GM19043 (cell line): ENCODE measurements around the gene ZCCHC14.
"Not testable (repeated sequence)": the region's sequence is repeated elsewhere in the genome, so short reads cannot be mapped to it uniquely, and the experiment has no call there.

Experiments used
- ATAC-seq: cut with Tn5 transposase; IDR thresholded peaks from one replicate; pipeline ENCODE4 v1.9.1; 2021; ENCODE audit warnings: low read depth; ENCODE audit not compliant: unreplicated experiment

The ZCCHC14 gene

GRCh38 chr16:87482670-87483069, 10.2 kb downstream of the ZCCHC14 start:
- ATAC-seq = not testable (repeated sequence)

- ATAC-seq = no peak
Observed at GRCh38 chr16:87482266-87482665, 10.6 kb downstream of the ZCCHC14 start.

- not testable (repeated sequence) for ATAC-seq
Observed at GRCh38 chr16:87481711-87482110, 11.1 kb downstream of the ZCCHC14 start.

GRCh38 chr16:87477209-87477981, 15.4 kb downstream of the ZCCHC14 start:
- not testable (repeated sequence) for ATAC-seq

GRCh38 chr16:87474566-87474996, 18.2 kb downstream of the ZCCHC14 start:
- no peak for ATAC-seq

- no peak for ATAC-seq
Observed at GRCh38 chr16:87474017-87474416, 18.8 kb downstream of the ZCCHC14 start.

GRCh38 chr16:87472935-87473334, 19.9 kb downstream of the ZCCHC14 start:
- no peak for ATAC-seq

GRCh38 chr16:87472142-87472778, 20.6 kb downstream of the ZCCHC14 start:
- ATAC-seq = no peak

- ATAC-seq = no peak
Observed at GRCh38 chr16:87471278-87472141, 21.3 kb downstream of the ZCCHC14 start.

- ATAC-seq = no peak
Observed at GRCh38 chr16:87470332-87470731, 22.5 kb downstream of the ZCCHC14 start.

- no peak for ATAC-seq
Observed at GRCh38 chr16:87469169-87469568, 23.7 kb downstream of the ZCCHC14 start.

GRCh38 chr16:87468550-87468949, 24.3 kb downstream of the ZCCHC14 start:
- no peak for ATAC-seq

GRCh38 chr16:87466975-87467501, 25.8 kb downstream of the ZCCHC14 start:
- ATAC-seq = no peak

GRCh38 chr16:87465879-87466278, 26.9 kb downstream of the ZCCHC14 start:
- ATAC-seq = no peak

GRCh38 chr16:87465306-87465705, 27.5 kb downstream of the ZCCHC14 start:
- ATAC-seq = no peak

- no peak for ATAC-seq
Observed at GRCh38 chr16:87464691-87465300, 28.0 kb downstream of the ZCCHC14 start.

GRCh38 chr16:87463722-87464690, 28.8 kb downstream of the ZCCHC14 start:
- no peak for ATAC-seq

GRCh38 chr16:87461466-87461991, 31.3 kb downstream of the ZCCHC14 start:
- peak; percentile 58 for ATAC-seq

GRCh38 chr16:87460936-87461335, 31.9 kb downstream of the ZCCHC14 start:
- no peak for ATAC-seq
